ENCODE results near the gene SEPTIN10.

Gene SEPTIN10

GRCh38 chr2:109563980-109564550 lies 49.7 kb downstream of the SEPTIN10 start:
- peaks cover 77% of the 10 kb centered on the region for H3K36me3 ChIP-seq (ENCODE audit: insufficient read depth, insufficient read length, low read length)
- TF ChIP-seq ZNF274 (IDR thresholded peaks at IDR 0.05; ENCODE audit: low read depth, low read length) (no peak), YY1 (IDR thresholded peaks at IDR 0.05; ENCODE audit: insufficient read depth, insufficient read length) (no peak), SUZ12 (IDR thresholded peaks at IDR 0.05; ENCODE audit: extremely low read depth, insufficient read depth, insufficient read length) (no peak)
- no peaks in the 10 kb centered on the region for H3K27me3 ChIP-seq (ENCODE audit: insufficient read depth, insufficient read length)
- H3K9ac ChIP-seq (ENCODE audit: insufficient read length, low read depth), result no peak overlapping the region
- no peaks in the 10 kb centered on the region for H3K4me1 ChIP-seq (ENCODE audit: insufficient read depth, insufficient read length)
- no peak for DNase-seq (ENCODE audit: low read depth, low spot score)
- H3K4me3 ChIP-seq (ENCODE audit: insufficient read length, low read depth), result no peak overlapping the region
- no peaks in the 10 kb centered on the region for H3K9me3 ChIP-seq (ENCODE audit: insufficient read depth, low read length)

- Histone ChIP-seq H3K27me3 (ENCODE audit: insufficient read depth, insufficient read length) (no peaks in the 10 kb centered on the region), H3K4me3 (ENCODE audit: insufficient read length, low read depth) (no peak overlapping the region), H3K9ac (ENCODE audit: insufficient read length, low read depth) (no peak overlapping the region), H3K36me3 (ENCODE audit: insufficient read depth, insufficient read length, low read length) (peaks cover 77% of the 10 kb centered on the region), H3K4me1 (ENCODE audit: insufficient read depth, insufficient read length) (no peaks in the 10 kb centered on the region), H3K9me3 (ENCODE audit: insufficient read depth, low read length) (no peaks in the 10 kb centered on the region)
- no peak for DNase-seq (ENCODE audit: low read depth, low spot score)
- TF ChIP-seq SUZ12 (IDR thresholded peaks at IDR 0.05; ENCODE audit: extremely low read depth, insufficient read depth, insufficient read length), result no peak
- no peak for TF ChIP-seq YY1 (IDR thresholded peaks at IDR 0.05; ENCODE audit: insufficient read depth, insufficient read length)
Observed at GRCh38 chr2:109563288-109563687, 50.5 kb downstream of the SEPTIN10 start.

GRCh38 chr2:109562421-109562820 lies 51.3 kb downstream of the SEPTIN10 start:
- Histone ChIP-seq H3K9ac (ENCODE audit: insufficient read length, low read depth) (no peak overlapping the region), H3K4me3 (ENCODE audit: insufficient read length, low read depth) (no peak overlapping the region), H3K36me3 (ENCODE audit: insufficient read depth, insufficient read length, low read length) (peaks cover 71% of the 10 kb centered on the region), H3K9me3 (ENCODE audit: insufficient read depth, low read length) (no peaks in the 10 kb centered on the region), H3K4me1 (ENCODE audit: insufficient read depth, insufficient read length) (no peaks in the 10 kb centered on the region), H3K27me3 (ENCODE audit: insufficient read depth, insufficient read length) (no peaks in the 10 kb centered on the region)
- no peak for DNase-seq (ENCODE audit: low read depth, low spot score)
- TF ChIP-seq ZNF274 (IDR thresholded peaks at IDR 0.05; ENCODE audit: low read depth, low read length) (no peak), SUZ12 (IDR thresholded peaks at IDR 0.05; ENCODE audit: extremely low read depth, insufficient read depth, insufficient read length) (no peak), YY1 (IDR thresholded peaks at IDR 0.05; ENCODE audit: insufficient read depth, insufficient read length) (no peak)

GRCh38 chr2:109560265-109560664 lies 53.5 kb downstream of the SEPTIN10 start:
- Histone ChIP-seq H3K9me3 (ENCODE audit: insufficient read depth, low read length) (no peaks in the 10 kb centered on the region), H3K27me3 (ENCODE audit: insufficient read depth, insufficient read length) (no peaks in the 10 kb centered on the region), H3K36me3 (ENCODE audit: insufficient read depth, insufficient read length, low read length) (peaks cover 58% of the 10 kb centered on the region), H3K4me1 (ENCODE audit: insufficient read depth, insufficient read length) (no peaks in the 10 kb centered on the region), H3K9ac (ENCODE audit: insufficient read length, low read depth) (no peak overlapping the region), H3K4me3 (ENCODE audit: insufficient read length, low read depth) (no peak overlapping the region)
- DNase-seq (ENCODE audit: low read depth, low spot score), result no peak
- TF ChIP-seq YY1 (IDR thresholded peaks at IDR 0.05; ENCODE audit: insufficient read depth, insufficient read length), result no peak
- no peak for TF ChIP-seq ZNF274 (IDR thresholded peaks at IDR 0.05; ENCODE audit: low read depth, low read length)

- DNase-seq (ENCODE audit: low read depth, low spot score), result no peak
- H3K9me3 ChIP-seq (ENCODE audit: insufficient read depth, low read length), result no peaks in the 10 kb centered on the region
- no peak overlapping the region for H3K9ac ChIP-seq (ENCODE audit: insufficient read length, low read depth)
- no peak overlapping the region for H3K4me3 ChIP-seq (ENCODE audit: insufficient read length, low read depth)
- no peaks in the 10 kb centered on the region for H3K4me1 ChIP-seq (ENCODE audit: insufficient read depth, insufficient read length)
- H3K27me3 ChIP-seq (ENCODE audit: insufficient read depth, insufficient read length), result no peaks in the 10 kb centered on the region
- no peak for TF ChIP-seq YY1 (IDR thresholded peaks at IDR 0.05; ENCODE audit: insufficient read depth, insufficient read length)
- no peak for TF ChIP-seq ZNF274 (IDR thresholded peaks at IDR 0.05; ENCODE audit: low read depth, low read length)
- TF ChIP-seq SUZ12 (IDR thresholded peaks at IDR 0.05; ENCODE audit: extremely low read depth, insufficient read depth, insufficient read length), result no peak
- peaks cover 49% of the 10 kb centered on the region for H3K36me3 ChIP-seq (ENCODE audit: insufficient read depth, insufficient read length, low read length)
Observed at GRCh38 chr2:109558076-109558882, 55.5 kb downstream of the SEPTIN10 start.

- Histone ChIP-seq H3K4me3 (ENCODE audit: insufficient read length, low read depth) (no peak overlapping the region), H3K4me1 (ENCODE audit: insufficient read depth, insufficient read length) (no peaks in the 10 kb centered on the region), H3K9ac (ENCODE audit: insufficient read length, low read depth) (no peak overlapping the region), H3K9me3 (ENCODE audit: insufficient read depth, low read length) (no peaks in the 10 kb centered on the region), H3K27me3 (ENCODE audit: insufficient read depth, insufficient read length) (no peaks in the 10 kb centered on the region), H3K36me3 (ENCODE audit: insufficient read depth, insufficient read length, low read length) (peaks cover 45% of the 10 kb centered on the region)
- DNase-seq (ENCODE audit: low read depth, low spot score), result no peak
- TF ChIP-seq ZNF274 (IDR thresholded peaks at IDR 0.05; ENCODE audit: low read depth, low read length) (no peak), SUZ12 (IDR thresholded peaks at IDR 0.05; ENCODE audit: extremely low read depth, insufficient read depth, insufficient read length) (no peak), YY1 (IDR thresholded peaks at IDR 0.05; ENCODE audit: insufficient read depth, insufficient read length) (no peak)
Observed at GRCh38 chr2:109557309-109557708, 56.5 kb downstream of the SEPTIN10 start.

- TF ChIP-seq YY1 (IDR thresholded peaks at IDR 0.05; ENCODE audit: insufficient read depth, insufficient read length), result no peak
- H3K9me3 ChIP-seq (ENCODE audit: insufficient read depth, low read length), result no peaks in the 10 kb centered on the region
- no peak overlapping the region for H3K4me3 ChIP-seq (ENCODE audit: insufficient read length, low read depth)
- peaks cover 39% of the 10 kb centered on the region for H3K36me3 ChIP-seq (ENCODE audit: insufficient read depth, insufficient read length, low read length)
- H3K9ac ChIP-seq (ENCODE audit: insufficient read length, low read depth), result no peak overlapping the region
- no peak for DNase-seq (ENCODE audit: low read depth, low spot score)
- H3K27me3 ChIP-seq (ENCODE audit: insufficient read depth, insufficient read length), result no peaks in the 10 kb centered on the region
- H3K4me1 ChIP-seq (ENCODE audit: insufficient read depth, insufficient read length), result no peaks in the 10 kb centered on the region
Observed at GRCh38 chr2:109555346-109555900, 58.3 kb downstream of the SEPTIN10 start.

Data from NT2/D1 (cell line).